Activated naive CD8-positive, alpha-beta T cell treated with anti-CD3 and anti-CD28 coated beads, Interleukin-2, amount 10 ng/mL, durations not matched to agents 7 days and 5 days (primary cell): ENCODE measurements around the gene TOP3B. TPM values are rescaled to one million over a fixed set of nuclear protein-coding genes. Genes with fewer than 3 reads are reported as not detected.

Experiments
- ATAC-seq: fragments of 150-1000 bp; cut with Tn5 transposase; one replicate; pipeline ENCODE4 v1.10.0; 2021; ENCODE audit warnings: low read depth, moderate library complexity
- POLR2A ChIA-PET: fragments of 350-600 bp; sonication (Branson Sonifier 250); formaldehyde crosslinking; loops from one replicate; lab custom pipeline; 2021; ENCODE audit warnings: antibody characterized with exemption; lab: Charles Lee
- DNase-seq: peaks from one replicate; pipeline ENCODE4 v3.0.0; 2021
- H3K27ac Mint-ChIP-seq: one replicate; pipeline ENCODE4 v1.8.0; 2022; ENCODE audit warnings: mild to moderate bottlenecking, mixed read lengths
- H3K27me3 Mint-ChIP-seq: one replicate; pipeline ENCODE4 v1.8.0; 2022; ENCODE audit warnings: mild to moderate bottlenecking, moderate library complexity, mixed read lengths
- H3K36me3 Mint-ChIP-seq: one replicate; pipeline ENCODE4 v1.8.0; 2021; ENCODE audit warnings: mild to moderate bottlenecking, mixed read lengths
- H3K4me1 Mint-ChIP-seq: one replicate; pipeline ENCODE4 v1.8.0; 2021; ENCODE audit warnings: mixed read lengths
- H3K4me3 Mint-ChIP-seq: one replicate; pipeline ENCODE4 v1.8.0; 2022; ENCODE audit warnings: mild to moderate bottlenecking, moderate library complexity, mixed read lengths
- H3K9me3 Mint-ChIP-seq: one replicate; pipeline ENCODE4 v1.8.0; 2021; ENCODE audit warnings: mixed read lengths
- total RNA-seq, 2 experiments: library from RNA; stranded (reverse); gene quantifications; one replicate each; pipeline ENCODE4 v1.2.3, GENCODE V29; 2021

The TOP3B gene
- total RNA-seq, 2 experiments from 2014 or later, result 45.6 to 56.6 TPM

DNA sequence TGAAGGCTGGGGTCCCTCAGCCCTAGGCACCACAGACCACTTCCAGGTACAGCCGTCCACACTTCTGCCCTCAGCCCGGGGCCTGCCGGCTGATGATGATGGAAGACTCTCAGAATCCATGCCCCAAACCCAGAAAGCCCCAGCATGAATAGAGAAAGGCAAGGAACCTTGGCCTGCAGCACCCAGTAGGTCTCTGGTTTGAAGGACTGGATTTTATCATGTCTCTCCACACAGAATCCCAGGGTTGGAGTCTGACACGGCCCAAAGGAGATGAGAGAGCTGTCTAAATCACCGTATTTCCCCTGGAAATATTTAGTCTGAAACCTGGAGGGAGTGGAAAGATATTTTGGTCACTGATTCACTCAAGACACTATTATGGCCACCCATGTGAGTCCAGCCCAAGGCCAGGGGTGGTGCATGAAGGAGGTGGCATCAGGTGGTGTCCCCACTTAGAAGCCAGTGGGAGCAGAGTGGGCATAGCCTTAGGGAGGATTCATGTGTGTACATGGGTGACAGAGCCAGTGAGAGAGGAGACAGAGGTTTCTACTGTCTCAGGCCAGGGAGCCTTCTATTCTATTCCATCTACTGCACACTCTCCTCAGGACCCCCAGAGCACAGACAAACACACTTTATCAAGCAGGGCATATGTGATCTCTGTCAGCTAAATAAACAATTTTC, 14.0 kb downstream of the TOP3B start:
- Mint-ChIP-seq H3K27me3 (no peaks in the 10 kb centered on the region), H3K4me3 (no peak overlapping the region), H3K36me3 (peaks cover 20% of the 10 kb centered on the region), H3K4me1 (no peaks in the 10 kb centered on the region), H3K27ac (no peak overlapping the region), H3K9me3 (no peaks in the 10 kb centered on the region)
- ATAC-seq (no peak), DNase-seq (no peak)
- POLR2A ChIA-PET, result no interaction called here

- no peak overlapping the region for H3K4me3 Mint-ChIP-seq
- no peak overlapping the region for H3K27ac Mint-ChIP-seq
- peaks cover 21% of the 10 kb centered on the region for H3K36me3 Mint-ChIP-seq
Measured at GRCh38 chr22:21967693-21968271, 14.8 kb downstream of the TOP3B start.

DNA sequence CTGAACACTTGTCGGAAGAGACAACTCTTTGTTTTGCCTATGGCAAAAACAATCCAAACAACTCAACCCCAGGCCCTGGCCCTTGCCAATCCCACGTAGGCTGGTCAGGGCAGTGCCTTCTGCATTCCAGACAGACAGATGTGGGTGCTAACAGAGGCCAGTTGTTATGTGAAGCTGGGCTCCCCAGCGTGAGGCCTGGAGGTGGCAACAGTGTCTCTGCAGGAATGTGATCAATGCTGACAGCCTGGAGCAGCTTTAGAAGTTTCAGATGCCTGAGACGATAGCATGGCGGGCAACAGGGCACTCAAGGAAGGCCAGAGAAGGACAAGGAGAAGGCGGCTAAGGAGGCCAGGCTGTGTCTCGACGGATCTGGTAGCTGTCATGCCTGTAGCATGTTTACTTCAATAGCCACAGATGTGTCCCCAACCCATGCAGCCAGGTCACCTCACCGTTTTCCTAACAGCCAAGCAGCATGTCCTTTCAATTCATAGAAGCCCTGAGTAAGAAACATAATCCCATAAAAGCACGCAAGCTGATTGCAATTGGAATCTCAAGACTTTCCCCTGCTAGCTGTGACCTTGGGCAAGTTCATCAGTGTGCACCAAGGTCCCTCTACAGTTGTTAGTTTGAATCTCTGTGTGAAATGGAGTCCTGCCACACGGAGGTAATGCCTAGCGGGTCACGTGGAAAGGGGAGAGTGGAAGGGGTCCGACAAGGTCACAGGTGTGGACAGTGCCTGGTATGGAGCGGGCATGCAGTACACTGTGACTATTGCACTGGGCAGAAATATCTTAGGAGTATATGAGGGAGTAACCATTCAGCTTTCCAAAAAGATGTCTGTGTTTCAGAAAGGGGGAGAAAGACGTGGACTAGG, 15.7 kb downstream of the TOP3B start:
- POLR2A ChIA-PET, result no interaction called here
- ATAC-seq, result no peak
- DNase-seq, result no peak
- no peaks in the 10 kb centered on the region for H3K4me1 Mint-ChIP-seq
- no peak overlapping the region for H3K4me3 Mint-ChIP-seq
- H3K27me3 Mint-ChIP-seq, result no peaks in the 10 kb centered on the region
- H3K9me3 Mint-ChIP-seq, result no peaks in the 10 kb centered on the region
- H3K36me3 Mint-ChIP-seq, result peaks cover 19% of the 10 kb centered on the region
- H3K27ac Mint-ChIP-seq, result no peak overlapping the region

More at GRCh38 chr22:21967693-21968271, 14.8 kb downstream of the TOP3B start:
- DNase-seq (no peak), ATAC-seq (no peak)
- Mint-ChIP-seq H3K4me1 (no peaks in the 10 kb centered on the region), H3K27me3 (no peaks in the 10 kb centered on the region), H3K9me3 (no peaks in the 10 kb centered on the region)
- POLR2A ChIA-PET, result no interaction called here

GRCh38 chr22:21965762-21966288, 16.8 kb downstream of the TOP3B start:
- POLR2A ChIA-PET, result no interaction called here
- DNase-seq, result no peak

GRCh38 chr22:21964918-21965484, 17.6 kb downstream of the TOP3B start:
- Mint-ChIP-seq H3K4me1 (no peaks in the 10 kb centered on the region), H3K36me3 (peaks cover 12% of the 10 kb centered on the region), H3K9me3 (no peaks in the 10 kb centered on the region), H3K27ac (no peak overlapping the region), H3K27me3 (no peaks in the 10 kb centered on the region), H3K4me3 (no peak overlapping the region)
- POLR2A ChIA-PET, result no interaction called here
- ATAC-seq (no peak), DNase-seq (no peak)

More at GRCh38 chr22:21965762-21966288, 16.8 kb downstream of the TOP3B start:
- no peak overlapping the region for H3K27ac Mint-ChIP-seq
- H3K9me3 Mint-ChIP-seq, result no peaks in the 10 kb centered on the region
- no peak for ATAC-seq
- no peak overlapping the region for H3K4me3 Mint-ChIP-seq
- peaks cover 17% of the 10 kb centered on the region for H3K36me3 Mint-ChIP-seq
- no peaks in the 10 kb centered on the region for H3K4me1 Mint-ChIP-seq
- H3K27me3 Mint-ChIP-seq, result no peaks in the 10 kb centered on the region

DNA sequence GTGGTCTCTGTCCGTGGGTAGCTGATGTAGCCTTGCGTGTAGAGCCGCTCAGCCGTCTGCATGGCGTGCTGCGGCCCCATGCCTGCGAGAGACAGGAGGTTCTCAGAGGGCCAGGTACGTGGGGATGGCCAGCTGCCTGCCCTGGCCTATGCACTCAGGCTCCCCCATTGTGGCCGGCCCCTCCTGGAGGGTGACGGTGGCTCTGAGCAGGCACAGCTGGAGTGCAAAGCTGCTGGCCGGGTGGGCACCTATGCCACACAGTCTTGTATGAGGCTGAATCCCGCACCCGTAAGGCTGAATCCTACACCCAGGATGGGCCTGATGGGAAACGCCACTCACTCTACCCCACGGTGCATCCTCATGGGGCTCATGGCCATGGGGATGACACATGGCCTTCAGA, 18.4 kb downstream of the TOP3B start:
- ATAC-seq, result no peak
- POLR2A ChIA-PET, result no interaction called here
- H3K36me3 Mint-ChIP-seq, result peaks cover 12% of the 10 kb centered on the region
- no peak overlapping the region for H3K4me3 Mint-ChIP-seq
- no peaks in the 10 kb centered on the region for H3K4me1 Mint-ChIP-seq
- H3K9me3 Mint-ChIP-seq, result no peaks in the 10 kb centered on the region
- no peak overlapping the region for H3K27ac Mint-ChIP-seq
- H3K27me3 Mint-ChIP-seq, result no peaks in the 10 kb centered on the region
- DNase-seq, result no peak

GRCh38 chr22:21963790-21964211, 18.8 kb downstream of the TOP3B start:
- no peaks in the 10 kb centered on the region for H3K27me3 Mint-ChIP-seq
- no peaks in the 10 kb centered on the region for H3K4me1 Mint-ChIP-seq
- ATAC-seq (no peak), DNase-seq (no peak)
- POLR2A ChIA-PET, result interaction anchor here (0.6 kb wide), 1 partner anchor 153 kb away, joined by 5 read pairs; no protein-coding TSS in a partner anchor
- no peak overlapping the region for H3K27ac Mint-ChIP-seq
- H3K4me3 Mint-ChIP-seq, result no peak overlapping the region
- H3K9me3 Mint-ChIP-seq, result no peaks in the 10 kb centered on the region
- peaks cover 11% of the 10 kb centered on the region for H3K36me3 Mint-ChIP-seq

- Mint-ChIP-seq H3K4me1 (no peaks in the 10 kb centered on the region), H3K9me3 (no peaks in the 10 kb centered on the region), H3K4me3 (no peak overlapping the region), H3K27me3 (no peaks in the 10 kb centered on the region), H3K36me3 (peaks cover 9% of the 10 kb centered on the region), H3K27ac (no peak overlapping the region)
- ATAC-seq, result no peak
- POLR2A ChIA-PET, result interaction anchor here (0.6 kb wide), 1 partner anchor 153 kb away, joined by 5 read pairs; no protein-coding TSS in a partner anchor
- DNase-seq, result no peak
Measured at GRCh38 chr22:21963286-21963685, 19.3 kb downstream of the TOP3B start.

- Mint-ChIP-seq H3K4me1 (no peaks in the 10 kb centered on the region), H3K27ac (no peak overlapping the region), H3K36me3 (peaks cover 9% of the 10 kb centered on the region), H3K27me3 (no peaks in the 10 kb centered on the region), H3K9me3 (no peaks in the 10 kb centered on the region), H3K4me3 (no peak overlapping the region)
- POLR2A ChIA-PET, result no interaction called here
- no peak for ATAC-seq
- no peak for DNase-seq
Measured at GRCh38 chr22:21962655-21962949, 20.0 kb downstream of the TOP3B start.

DNA sequence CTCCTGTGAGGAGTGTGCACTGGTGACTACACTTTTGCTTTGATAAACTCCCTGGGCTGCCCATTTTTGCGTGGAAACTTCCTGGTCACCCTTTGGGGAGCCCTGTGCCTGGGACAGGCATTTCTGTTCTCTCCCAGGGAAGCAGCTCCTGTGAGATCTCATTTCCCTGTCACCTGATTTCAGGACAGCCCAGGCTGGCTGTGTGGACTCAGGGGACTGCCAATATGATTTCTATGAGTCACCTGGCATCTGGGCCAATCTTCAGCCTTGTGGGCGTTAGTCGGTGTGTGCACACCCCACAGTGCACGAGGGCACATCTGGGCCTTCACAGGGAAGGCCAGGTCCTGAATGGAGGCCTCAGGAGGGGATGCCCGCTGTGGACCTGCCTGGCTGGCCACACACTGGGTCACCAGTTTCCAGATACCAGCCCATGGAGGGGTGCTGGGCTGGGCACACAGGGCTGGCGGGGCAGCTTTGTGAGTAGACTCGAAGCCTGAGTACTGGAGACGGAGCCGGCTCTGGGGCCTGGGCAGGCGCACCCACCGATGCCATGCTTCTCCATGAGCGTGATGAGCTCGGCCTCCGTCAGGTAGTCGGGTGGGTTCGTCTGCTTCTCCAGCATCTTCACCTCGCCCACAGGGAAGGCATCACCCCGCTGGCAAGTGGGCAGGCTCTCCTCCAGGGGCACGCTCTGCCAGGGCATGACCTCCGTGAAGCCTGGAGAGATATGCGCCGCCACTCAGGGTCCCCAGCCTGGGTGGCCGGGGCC, 20.5 kb downstream of the TOP3B start:
- Mint-ChIP-seq H3K27me3 (no peaks in the 10 kb centered on the region), H3K27ac (no peak overlapping the region), H3K4me3 (no peak overlapping the region), H3K4me1 (no peaks in the 10 kb centered on the region), H3K9me3 (no peaks in the 10 kb centered on the region), H3K36me3 (peaks cover 6% of the 10 kb centered on the region)
- POLR2A ChIA-PET, result no interaction called here
- ATAC-seq (no peak), DNase-seq (no peak)

GRCh38 chr22:21961127-21961867, 21.3 kb downstream of the TOP3B start:
- peaks cover 6% of the 10 kb centered on the region for H3K36me3 Mint-ChIP-seq
- H3K27ac Mint-ChIP-seq, result no peak overlapping the region
- no peaks in the 10 kb centered on the region for H3K27me3 Mint-ChIP-seq
- DNase-seq (no peak), ATAC-seq (no peak)
- no peak overlapping the region for H3K4me3 Mint-ChIP-seq
- no peaks in the 10 kb centered on the region for H3K9me3 Mint-ChIP-seq
- POLR2A ChIA-PET, result no interaction called here
- H3K4me1 Mint-ChIP-seq, result no peaks in the 10 kb centered on the region
